Measurements from ENCODE around the gene ZNF532.

Gene ZNF532

GRCh38 chr18:58845928-58846724 lies 18.6 kb upstream of the ZNF532 start:
- Histone ChIP-seq H3K36me3 (no peaks in the 10 kb centered on the region), H3K4me1 (ENCODE audit: control insufficient read depth in 1 of 2, insufficient read depth in 1 of 2, low read depth in 1 of 2, low read length in 1 of 2) (no peaks in the 10 kb centered on the region), H3K27ac (no peak overlapping the region), H3K9me3 (no peaks in the 10 kb centered on the region), H3K4me3 (ENCODE audit: low read depth in 1 of 2, low read length in 1 of 2) (no peak overlapping the region), H3K27me3 (peaks cover 45% of the 10 kb centered on the region)
- no peak for TF ChIP-seq CTCF (IDR thresholded peaks at IDR 0.05)

- Histone ChIP-seq H3K9me3 (no peaks in the 10 kb centered on the region), H3K27ac (no peak overlapping the region), H3K36me3 (no peaks in the 10 kb centered on the region), H3K4me3 (ENCODE audit: low read depth in 1 of 2, low read length in 1 of 2) (no peak overlapping the region), H3K4me1 (ENCODE audit: control insufficient read depth in 1 of 2, insufficient read depth in 1 of 2, low read depth in 1 of 2, low read length in 1 of 2) (no peaks in the 10 kb centered on the region), H3K27me3 (peaks cover 45% of the 10 kb centered on the region)
- TF ChIP-seq CTCF (IDR thresholded peaks at IDR 0.05) = no peak
These were observed 17.1 kb upstream of the ZNF532 start for GRCh38 chr18:58847383-58848071.

GRCh38 chr18:58848685-58849084 lies 16.0 kb upstream of the ZNF532 start:
- H3K27ac ChIP-seq = no peak overlapping the region
- no peak overlapping the region for H3K4me3 ChIP-seq (ENCODE audit: low read depth in 1 of 2, low read length in 1 of 2)
- H3K36me3 ChIP-seq = no peaks in the 10 kb centered on the region
- H3K27me3 ChIP-seq = peaks cover 45% of the 10 kb centered on the region
- no peaks in the 10 kb centered on the region for H3K9me3 ChIP-seq
- TF ChIP-seq CTCF (IDR thresholded peaks at IDR 0.05) = no peak
- no peaks in the 10 kb centered on the region for H3K4me1 ChIP-seq (ENCODE audit: control insufficient read depth in 1 of 2, insufficient read depth in 1 of 2, low read depth in 1 of 2, low read length in 1 of 2)

- no peak for TF ChIP-seq CTCF (IDR thresholded peaks at IDR 0.05)
- Histone ChIP-seq H3K4me3 (ENCODE audit: low read depth in 1 of 2, low read length in 1 of 2) (no peak overlapping the region), H3K27me3 (peaks cover 39% of the 10 kb centered on the region), H3K9me3 (no peaks in the 10 kb centered on the region), H3K4me1 (ENCODE audit: control insufficient read depth in 1 of 2, insufficient read depth in 1 of 2, low read depth in 1 of 2, low read length in 1 of 2) (no peaks in the 10 kb centered on the region), H3K36me3 (no peaks in the 10 kb centered on the region), H3K27ac (no peak overlapping the region)
These were observed 13.7 kb upstream of the ZNF532 start for GRCh38 chr18:58850786-58851469.

GRCh38 chr18:58851856-58852255 lies 12.8 kb upstream of the ZNF532 start:
- no peaks in the 10 kb centered on the region for H3K9me3 ChIP-seq
- no peaks in the 10 kb centered on the region for H3K36me3 ChIP-seq
- H3K4me1 ChIP-seq (ENCODE audit: control insufficient read depth in 1 of 2, insufficient read depth in 1 of 2, low read depth in 1 of 2, low read length in 1 of 2) = no peaks in the 10 kb centered on the region
- no peak overlapping the region for H3K27ac ChIP-seq
- H3K27me3 ChIP-seq = peaks cover 30% of the 10 kb centered on the region
- no peak for TF ChIP-seq CTCF (IDR thresholded peaks at IDR 0.05)
- H3K4me3 ChIP-seq (ENCODE audit: low read depth in 1 of 2, low read length in 1 of 2) = no peak overlapping the region

Measured in neutrophil (primary cell).